ENCODE data around the gene SH3BP5.

Gene SH3BP5

DNA sequence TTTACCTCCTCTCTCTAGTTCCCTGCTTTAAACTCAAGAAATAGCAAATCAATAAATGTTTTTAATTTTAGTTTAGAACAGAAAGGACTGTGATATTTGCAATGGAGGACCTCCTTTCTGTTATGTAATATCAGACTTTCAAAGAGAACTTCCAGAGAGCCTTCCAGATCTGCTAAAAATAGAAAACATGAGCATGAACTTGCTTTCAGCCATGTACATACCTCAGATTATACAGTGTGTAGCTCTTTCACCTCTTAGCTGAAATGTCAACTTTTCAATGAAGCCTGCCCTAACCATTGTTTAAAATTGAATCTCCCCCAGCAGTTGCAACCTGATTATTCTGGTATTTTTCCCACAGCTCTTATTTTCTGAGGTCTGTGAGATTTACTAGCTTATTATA, 113.7 kb downstream of the SH3BP5 start:
- Histone ChIP-seq H3K4me1 (peaks cover 0 to 20% (median 0%) of the 10 kb centered on the region in 4 donors), H3K27me3 (no peaks in the 10 kb centered on the region), H3K27ac (no peak overlapping the region), H3K36me3 (peaks cover 73 to 92% (median 74%) of the 10 kb centered on the region in 3 donors), H3K4me3 (no peak overlapping the region), H3K9me3 (no peaks in the 10 kb centered on the region)
- TF ChIP-seq, protein P1, sequence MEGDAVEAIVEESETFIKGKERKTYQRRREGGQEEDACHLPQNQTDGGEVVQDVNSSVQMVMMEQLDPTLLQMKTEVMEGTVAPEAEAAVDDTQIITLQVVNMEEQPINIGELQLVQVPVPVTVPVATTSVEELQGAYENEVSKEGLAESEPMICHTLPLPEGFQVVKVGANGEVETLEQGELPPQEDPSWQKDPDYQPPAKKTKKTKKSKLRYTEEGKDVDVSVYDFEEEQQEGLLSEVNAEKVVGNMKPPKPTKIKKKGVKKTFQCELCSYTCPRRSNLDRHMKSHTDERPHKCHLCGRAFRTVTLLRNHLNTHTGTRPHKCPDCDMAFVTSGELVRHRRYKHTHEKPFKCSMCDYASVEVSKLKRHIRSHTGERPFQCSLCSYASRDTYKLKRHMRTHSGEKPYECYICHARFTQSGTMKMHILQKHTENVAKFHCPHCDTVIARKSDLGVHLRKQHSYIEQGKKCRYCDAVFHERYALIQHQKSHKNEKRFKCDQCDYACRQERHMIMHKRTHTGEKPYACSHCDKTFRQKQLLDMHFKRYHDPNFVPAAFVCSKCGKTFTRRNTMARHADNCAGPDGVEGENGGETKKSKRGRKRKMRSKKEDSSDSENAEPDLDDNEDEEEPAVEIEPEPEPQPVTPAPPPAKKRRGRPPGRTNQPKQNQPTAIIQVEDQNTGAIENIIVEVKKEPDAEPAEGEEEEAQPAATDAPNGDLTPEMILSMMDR (IDR thresholded peaks at IDR 0.05) = no peak
- no peak for DNase-seq
- intact Hi-C loops (cut with DNase I; ENCODE audit: low total_unique reads) = no loop called here

DNA sequence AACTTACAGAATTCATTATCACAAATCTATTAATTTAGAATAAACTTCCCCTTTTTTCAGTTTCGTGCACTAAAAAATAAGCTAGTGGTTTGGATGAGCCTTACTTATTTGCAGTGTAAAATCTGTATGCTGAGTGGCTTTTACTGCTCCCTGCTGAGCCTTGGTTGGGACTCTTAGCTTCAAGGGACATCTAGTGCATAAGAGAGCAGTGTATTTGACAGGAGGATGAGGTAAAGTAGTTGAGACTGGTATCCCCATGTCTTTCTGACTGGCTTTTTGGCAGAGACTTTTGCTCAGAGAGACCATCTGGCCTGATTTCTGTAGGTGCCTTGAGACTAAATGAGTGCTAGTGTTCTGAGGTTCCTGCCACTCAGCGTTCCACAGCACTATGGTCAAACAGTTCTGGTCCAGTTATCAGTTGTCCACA, 114.5 kb downstream of the SH3BP5 start:
- intact Hi-C loops (cut with DNase I; ENCODE audit: low total_unique reads) = no loop called here
- DNase-seq = no peak
- Histone ChIP-seq H3K36me3 (peaks cover 75 to 87% (median 77%) of the 10 kb centered on the region in 3 donors), H3K4me1 (peaks cover 0 to 20% (median 0%) of the 10 kb centered on the region in 4 donors), H3K27me3 (no peaks in the 10 kb centered on the region), H3K9me3 (no peaks in the 10 kb centered on the region), H3K4me3 (no peak overlapping the region), H3K27ac (no peak overlapping the region)
- TF ChIP-seq, protein P1 (IDR thresholded peaks at IDR 0.05) = no peak

DNA sequence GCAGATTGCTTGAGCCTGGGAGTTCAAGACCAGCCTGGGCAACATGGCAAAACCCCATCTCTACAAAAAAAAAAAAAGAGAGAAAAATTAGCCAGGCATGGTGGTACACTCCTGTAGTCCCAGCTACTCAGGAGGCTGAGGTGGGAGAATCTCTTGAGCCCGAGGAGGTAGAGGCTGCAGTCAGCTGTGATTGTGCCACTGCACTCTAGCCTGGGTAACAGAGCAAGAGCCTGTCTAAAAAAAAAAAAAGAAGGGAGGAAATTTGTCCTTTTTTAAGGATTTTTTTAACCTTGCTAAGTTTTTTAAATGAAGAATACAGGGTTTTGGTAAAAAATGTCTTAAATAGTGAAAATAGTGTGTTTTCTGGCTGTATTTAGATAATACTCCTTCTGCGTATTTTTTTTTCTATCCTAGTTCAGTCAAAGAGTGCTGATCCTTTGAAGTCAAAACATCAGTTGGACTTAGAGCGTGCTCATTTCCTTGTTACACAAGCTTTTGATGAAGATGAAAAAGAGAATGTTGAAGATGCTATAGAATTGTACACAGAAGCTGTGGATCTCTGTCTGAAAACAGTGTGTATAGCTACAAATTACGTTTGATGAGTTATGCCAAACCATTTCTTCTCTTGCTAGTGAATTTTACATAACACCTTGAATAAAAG, 115.2 kb downstream of the SH3BP5 start:
- no peaks in the 10 kb centered on the region for H3K9me3 ChIP-seq
- no peak overlapping the region for H3K27ac ChIP-seq
- H3K36me3 ChIP-seq = peaks cover 75 to 87% (median 77%) of the 10 kb centered on the region in 3 donors
- H3K27me3 ChIP-seq = no peaks in the 10 kb centered on the region
- intact Hi-C loops (cut with DNase I; ENCODE audit: low total_unique reads) = no loop called here
- H3K4me1 ChIP-seq = peaks cover 0 to 24% (median 0%) of the 10 kb centered on the region in 4 donors
- TF ChIP-seq, protein P1 (IDR thresholded peaks at IDR 0.05) = no peak
- no peak overlapping the region for H3K4me3 ChIP-seq
- no peak for DNase-seq

DNA sequence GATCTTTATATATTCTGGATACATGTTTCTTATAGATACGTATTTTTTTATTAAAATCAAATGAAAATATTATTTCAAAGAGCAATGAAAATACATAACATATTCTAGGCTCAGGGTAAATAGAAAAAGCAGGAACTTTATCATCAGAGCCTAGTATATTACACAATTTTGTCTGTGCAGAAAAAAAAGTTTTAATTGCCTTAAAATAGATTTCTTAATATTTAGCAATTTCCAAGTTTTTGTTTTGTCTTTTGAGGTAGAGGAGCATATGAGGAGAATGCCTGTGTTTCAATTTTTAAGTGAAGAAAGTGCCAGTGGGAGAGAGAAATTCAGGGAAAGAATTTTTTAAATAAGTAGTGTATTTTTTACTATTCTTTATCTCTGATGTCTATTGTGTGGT, 115.9 kb downstream of the SH3BP5 start:
- no peak overlapping the region for H3K4me3 ChIP-seq
- H3K27ac ChIP-seq = no peak overlapping the region
- H3K36me3 ChIP-seq = peaks cover 69 to 87% (median 75%) of the 10 kb centered on the region in 3 donors
- H3K4me1 ChIP-seq = peaks cover 0 to 30% (median 0%) of the 10 kb centered on the region in 4 donors
- H3K9me3 ChIP-seq = no peaks in the 10 kb centered on the region
- no peak for DNase-seq
- intact Hi-C loops (cut with DNase I; ENCODE audit: low total_unique reads) = no loop called here
- no peaks in the 10 kb centered on the region for H3K27me3 ChIP-seq
- TF ChIP-seq, protein P1 (IDR thresholded peaks at IDR 0.05) = no peak

DNA sequence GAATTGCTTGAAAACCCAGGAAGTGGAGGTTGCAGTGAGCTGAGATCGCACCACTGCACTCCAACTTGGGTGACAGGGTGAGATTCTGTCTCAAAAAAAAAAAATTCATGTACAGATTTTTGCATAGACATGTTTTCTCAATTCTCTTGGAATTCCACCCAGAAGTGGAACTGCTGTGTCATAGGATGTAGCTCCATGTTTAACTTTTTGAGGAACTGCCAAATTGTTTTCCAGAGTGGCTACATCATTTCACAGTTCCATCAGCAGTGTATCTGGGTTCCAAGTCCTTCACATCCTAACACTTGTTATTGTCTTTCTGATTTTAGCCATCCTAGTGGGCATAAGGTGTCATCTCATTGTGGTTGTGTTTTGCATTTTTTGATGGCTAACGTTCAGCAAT, 116.4 kb downstream of the SH3BP5 start:
- Histone ChIP-seq H3K27ac (no peak overlapping the region), H3K36me3 (peaks cover 64 to 82% (median 70%) of the 10 kb centered on the region in 3 donors), H3K9me3 (no peaks in the 10 kb centered on the region), H3K4me3 (no peak overlapping the region), H3K27me3 (no peaks in the 10 kb centered on the region), H3K4me1 (peaks cover 0 to 35% (median 0%) of the 10 kb centered on the region in 4 donors)
- intact Hi-C loops (cut with DNase I; ENCODE audit: low total_unique reads) = no loop called here
- TF ChIP-seq, protein P1 (IDR thresholded peaks at IDR 0.05) = no peak
- no peak for DNase-seq
